HG02938 (cell line): ENCODE results near the gene OR52E2.
"Not testable (repeated sequence)": the region's sequence is repeated elsewhere in the genome, so short reads cannot be mapped to it uniquely, and the experiment has no call there.

Experiments
- ATAC-seq: cut with Tn5 transposase; IDR thresholded peaks from one replicate; pipeline ENCODE4 v1.9.1; 2021; ENCODE audit warnings: mild to moderate bottlenecking, moderate library complexity; ENCODE audit not compliant: unreplicated experiment

Gene OR52E2

GRCh38 chr11:5059391-5059790 lies at the start of gene OR52E2:
TSS of gene OR52E2 (minus strand) at chr11:5059627. CDS start at chr11:5059627, 0 bp downstream.
- no peak for ATAC-seq

DNA sequence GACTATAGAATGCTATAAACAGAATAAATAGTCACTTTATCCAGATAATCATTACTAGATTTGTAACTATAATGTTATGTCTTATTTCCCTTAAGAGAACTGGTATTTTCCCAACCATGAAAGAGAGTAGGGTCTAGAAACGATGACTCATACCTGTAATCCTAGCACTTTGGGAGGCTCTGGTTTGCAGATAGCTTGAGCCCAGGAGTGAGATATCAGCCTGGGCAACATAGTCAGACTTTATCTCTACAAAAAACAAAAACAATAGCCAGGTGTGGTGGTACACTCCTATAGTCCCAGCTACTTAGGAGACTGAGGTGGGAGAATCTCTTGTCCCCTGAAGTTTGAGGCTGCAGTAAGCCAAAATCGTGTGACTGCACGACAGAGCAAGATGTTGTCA lies 47.9 kb upstream of the OR52E2 start:
- no peak for ATAC-seq

- no peak for ATAC-seq
Observed at GRCh38 chr11:5103066-5103465, 43.6 kb upstream of the OR52E2 start.

GRCh38 chr11:5102246-5102645 lies 42.8 kb upstream of the OR52E2 start:
- ATAC-seq, result no peak

GRCh38 chr11:5096011-5096410 lies 36.6 kb upstream of the OR52E2 start:
- no peak for ATAC-seq

- no peak for ATAC-seq
Observed at GRCh38 chr11:5092821-5093585, 33.6 kb upstream of the OR52E2 start.

DNA sequence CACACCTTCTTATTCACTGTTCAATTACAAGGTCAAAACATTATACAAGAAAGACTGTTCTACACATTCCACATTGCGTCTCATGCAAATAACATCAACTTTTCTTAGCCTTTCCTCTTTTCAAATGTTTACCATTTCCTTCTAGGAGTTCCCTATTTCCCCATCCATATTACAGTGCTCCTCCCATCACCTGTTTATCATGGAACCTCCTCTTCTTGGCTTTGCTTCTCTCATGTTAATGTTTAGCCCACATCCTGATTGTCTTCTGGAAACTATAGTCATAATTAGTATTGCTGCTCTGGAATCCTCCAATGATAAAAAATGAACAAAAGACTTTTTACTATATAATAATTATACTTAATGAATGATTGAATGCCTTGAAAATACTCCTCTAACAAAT lies 31.2 kb upstream of the OR52E2 start:
- no peak for ATAC-seq

GRCh38 chr11:5088556-5088955 lies 29.1 kb upstream of the OR52E2 start:
- ATAC-seq, result no peak

DNA sequence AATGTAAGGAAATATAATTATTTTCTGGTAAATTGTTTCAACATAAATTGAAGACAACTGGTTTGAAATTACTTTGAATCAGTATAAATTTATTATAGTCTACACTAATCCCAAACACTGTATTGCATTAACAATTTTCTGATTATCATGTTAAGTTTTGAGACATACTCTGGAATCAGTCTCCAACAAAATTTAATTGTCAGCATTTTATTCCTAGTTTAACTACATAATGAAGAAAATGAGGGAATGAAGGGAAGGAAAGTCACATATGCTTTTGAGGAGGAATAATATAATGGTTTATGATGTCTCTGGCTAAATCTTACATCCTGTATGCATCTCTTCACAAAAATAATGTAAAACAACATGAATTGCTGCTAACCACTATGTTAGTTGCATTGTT lies 24.2 kb upstream of the OR52E2 start:
- ATAC-seq, result no peak

GRCh38 chr11:5081405-5081804 lies 22.0 kb upstream of the OR52E2 start:
- no peak for ATAC-seq

DNA sequence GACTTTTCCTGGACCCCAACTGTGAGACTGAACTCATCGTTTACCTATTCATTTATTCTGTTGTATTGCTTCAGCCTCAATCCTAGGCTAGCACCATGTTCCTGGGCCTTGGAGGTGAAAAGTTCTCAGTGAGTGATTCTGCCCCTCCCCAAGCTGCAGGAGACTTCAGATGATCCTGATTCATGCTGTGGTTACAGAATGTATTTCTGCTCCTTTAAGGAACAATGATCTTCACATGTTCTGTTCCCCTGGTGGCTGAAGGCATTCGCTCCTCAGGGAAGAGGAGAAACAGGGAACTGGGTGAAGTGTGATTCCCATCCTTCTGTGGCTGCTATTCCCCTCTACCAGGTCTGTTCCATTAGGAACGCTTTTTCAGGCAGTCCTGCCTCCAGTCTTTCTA lies 12.4 kb upstream of the OR52E2 start:
- ATAC-seq, result no peak

DNA sequence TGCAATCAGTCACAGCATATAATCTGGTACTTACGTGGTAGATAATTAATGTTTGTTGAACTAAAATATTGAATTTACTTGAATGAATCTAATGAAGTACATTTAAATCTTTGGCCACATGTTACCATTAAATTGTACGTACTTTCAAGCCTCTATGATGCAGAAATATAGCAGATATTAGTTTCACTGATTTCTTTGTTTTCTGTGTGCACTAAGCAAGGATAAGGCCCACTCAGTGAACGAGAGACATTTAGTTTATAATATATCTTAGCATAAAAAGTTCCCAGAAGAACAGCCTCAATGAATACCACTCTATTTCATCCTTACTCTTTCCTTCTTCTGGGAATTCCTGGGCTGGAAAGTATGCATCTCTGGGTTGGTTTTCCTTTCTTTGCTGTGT lies 9.8 kb upstream of the OR52E2 start, which contains the start of gene OR52E1:
OR52E1 (plus strand) TSS at position 301 of the 400 bp plus-strand sequence.
- no peak for ATAC-seq

- ATAC-seq, result no peak
Observed at GRCh38 chr11:5065027-5065426, 5.6 kb upstream of the OR52E2 start.

- ATAC-seq, result not testable (repeated sequence)
Observed at GRCh38 chr11:5058679-5059078, 748 bp downstream of the OR52E2 start.

DNA sequence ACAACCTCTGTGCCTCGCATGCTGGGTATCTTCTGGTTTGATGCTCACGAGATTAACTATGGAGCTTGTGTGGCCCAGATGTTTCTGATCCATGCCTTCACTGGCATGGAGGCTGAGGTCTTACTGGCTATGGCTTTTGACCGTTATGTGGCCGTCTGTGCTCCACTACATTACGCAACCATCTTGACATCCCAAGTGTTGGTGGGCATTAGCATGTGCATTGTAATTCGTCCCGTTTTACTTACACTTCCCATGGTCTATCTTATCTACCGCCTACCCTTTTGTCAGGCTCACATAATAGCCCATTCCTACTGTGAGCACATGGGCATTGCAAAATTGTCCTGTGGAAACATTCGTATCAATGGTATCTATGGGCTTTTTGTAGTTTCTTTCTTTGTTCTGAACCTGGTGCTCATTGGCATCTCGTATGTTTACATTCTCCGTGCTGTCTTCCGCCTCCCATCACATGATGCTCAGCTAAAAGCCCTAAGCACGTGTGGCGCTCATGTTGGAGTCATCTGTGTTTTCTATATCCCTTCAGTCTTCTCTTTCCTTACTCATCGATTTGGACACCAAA lies 12.6 kb downstream of the OR52E2 start:
- ATAC-seq, result no peak

GRCh38 chr11:5046226-5046625 lies 13.2 kb downstream of the OR52E2 start, which contains the start of gene OR52J3:
TSS of gene OR52J3 (plus strand) at chr11:5046526. CDS start at chr11:5046526, 0 bp downstream.
- no peak for ATAC-seq

- ATAC-seq, result no peak
Observed at GRCh38 chr11:5043380-5043779, 16.0 kb downstream of the OR52E2 start.

GRCh38 chr11:5042091-5042490 lies 17.3 kb downstream of the OR52E2 start:
- no peak for ATAC-seq

DNA sequence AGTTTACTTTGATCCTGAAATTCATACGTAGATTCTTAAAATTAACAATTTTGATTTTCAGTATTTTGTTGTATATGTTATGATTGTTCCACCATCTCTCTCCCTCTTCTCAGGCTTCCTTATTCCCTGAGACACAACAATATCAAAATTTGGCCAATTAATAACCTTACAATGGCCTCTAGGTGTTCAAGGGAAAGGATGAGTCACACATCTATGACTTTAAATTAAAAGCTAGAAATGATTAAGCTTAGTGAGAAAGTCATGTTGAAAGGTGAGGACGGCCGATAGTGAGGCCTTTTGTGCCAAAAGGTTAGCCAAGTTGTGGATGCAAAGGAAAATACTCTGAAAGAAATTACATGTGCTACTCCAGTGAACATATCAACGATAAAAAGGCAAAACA lies 18.6 kb downstream of the OR52E2 start:
- no peak for ATAC-seq

GRCh38 chr11:5038341-5038740 lies 21.1 kb downstream of the OR52E2 start:
- no peak for ATAC-seq

DNA sequence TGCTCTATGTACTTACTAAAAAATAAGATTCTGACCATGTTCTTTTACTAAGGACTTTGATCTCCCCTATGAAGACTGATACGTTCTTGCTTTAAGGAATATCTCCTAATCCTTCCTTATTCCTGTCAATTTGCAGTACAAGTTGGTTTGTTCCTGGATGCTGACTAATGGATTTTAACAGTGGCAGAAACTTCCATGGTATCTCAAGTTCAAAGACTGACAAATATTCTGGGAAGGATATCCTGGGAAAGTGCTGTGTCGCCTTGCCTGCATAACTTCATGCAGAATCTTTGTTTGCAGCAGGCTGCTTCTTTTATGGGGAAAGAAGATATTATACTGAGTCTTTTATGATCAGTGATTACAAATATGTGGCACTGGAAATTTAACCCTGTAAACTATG lies 21.5 kb downstream of the OR52E2 start:
- no peak for ATAC-seq

GRCh38 chr11:5036669-5037068 lies 22.8 kb downstream of the OR52E2 start:
- no peak for ATAC-seq
